Measurements from ENCODE around the gene SMIM27.
"Not testable (repeated sequence)": the region's sequence is repeated elsewhere in the genome, so short reads cannot be mapped to it uniquely, and the experiment has no call there.

Gene SMIM27

DNA sequence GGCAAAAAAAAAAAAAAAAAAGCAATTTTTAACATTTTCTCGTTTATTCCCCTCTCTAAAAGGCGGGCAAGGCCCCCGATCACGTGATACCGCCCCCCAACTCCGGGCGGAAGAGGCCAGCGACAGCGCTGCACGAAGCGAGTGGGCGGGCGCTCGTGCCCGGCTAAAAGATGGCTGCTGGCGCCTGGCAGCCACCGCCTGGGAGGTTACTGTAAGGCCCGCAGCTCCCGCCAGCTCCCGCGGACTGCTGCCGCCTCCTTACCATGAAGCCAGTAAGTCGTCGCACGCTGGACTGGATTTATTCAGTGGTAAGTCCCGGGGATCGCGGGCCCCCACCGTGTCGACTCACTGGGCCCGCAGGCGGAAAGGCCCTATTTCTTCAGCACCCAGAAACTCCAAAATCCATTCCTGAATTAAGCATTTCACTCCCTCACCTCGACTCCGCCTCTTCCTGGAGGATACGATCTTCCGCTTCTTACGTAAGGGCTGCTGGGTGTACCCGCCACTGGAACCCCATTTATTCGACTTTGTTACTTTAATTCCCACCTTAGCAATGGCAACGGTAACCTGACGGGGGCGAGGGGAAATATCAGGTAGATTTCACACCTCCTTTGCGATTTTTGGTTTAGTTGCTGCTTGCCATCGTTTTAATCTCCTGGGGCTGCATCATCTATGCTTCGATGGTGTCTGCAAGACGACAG is at the start of gene SMIM27, which contains the start of gene TOPORS:
TSS of gene SMIM27 (plus strand) at position 156 of the 701 bp plus-strand sequence. CDS start at position 264, 108 bp downstream.
TSS of gene TOPORS (minus strand) at position 415 of the 701 bp plus-strand sequence. CDS start at position 265, 150 bp downstream.
- DNase-seq (ENCODE audit: low read depth in 4 of 4, low spot score in 1 of 4) = peak; percentile 80 to 84 (median 82)

- DNase-seq (ENCODE audit: low read depth in 4 of 4, low spot score in 1 of 4) = no peak
These were observed 49.7 kb upstream of the SMIM27 start for GRCh38 chr9:32502464-32502863.

- DNase-seq (ENCODE audit: low read depth in 4 of 4, low spot score in 1 of 4) = no peak
These were observed 49.1 kb upstream of the SMIM27 start for GRCh38 chr9:32503008-32503407.

DNA sequence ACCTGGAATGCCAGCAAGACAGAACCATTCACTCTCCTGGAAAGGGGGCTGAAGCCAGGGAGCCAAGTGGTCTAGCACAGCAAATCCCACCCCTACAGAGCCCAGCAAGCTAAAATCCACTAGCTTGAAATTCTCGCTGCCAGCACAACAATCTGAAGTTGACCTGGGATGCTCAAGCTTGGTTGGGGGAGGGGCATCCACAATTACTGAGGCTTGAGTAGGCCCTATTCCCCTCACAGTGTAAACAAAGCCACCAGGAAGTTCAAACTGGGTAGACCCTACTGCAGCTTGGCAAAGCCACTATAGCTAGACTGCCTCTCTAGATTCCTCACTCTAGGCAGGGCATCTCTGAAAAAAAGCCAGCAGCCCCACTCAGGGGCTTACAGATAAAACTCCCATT is 43.4 kb upstream of the SMIM27 start:
- no peak for DNase-seq (ENCODE audit: low read depth in 4 of 4, low spot score in 1 of 4)

GRCh38 chr9:32516241-32516640 is 35.9 kb upstream of the SMIM27 start:
- no peak for DNase-seq (ENCODE audit: low read depth in 4 of 4, low spot score in 1 of 4)

GRCh38 chr9:32518276-32518675 is 33.9 kb upstream of the SMIM27 start:
- no peak for DNase-seq (ENCODE audit: low read depth in 4 of 4, low spot score in 1 of 4)

DNA sequence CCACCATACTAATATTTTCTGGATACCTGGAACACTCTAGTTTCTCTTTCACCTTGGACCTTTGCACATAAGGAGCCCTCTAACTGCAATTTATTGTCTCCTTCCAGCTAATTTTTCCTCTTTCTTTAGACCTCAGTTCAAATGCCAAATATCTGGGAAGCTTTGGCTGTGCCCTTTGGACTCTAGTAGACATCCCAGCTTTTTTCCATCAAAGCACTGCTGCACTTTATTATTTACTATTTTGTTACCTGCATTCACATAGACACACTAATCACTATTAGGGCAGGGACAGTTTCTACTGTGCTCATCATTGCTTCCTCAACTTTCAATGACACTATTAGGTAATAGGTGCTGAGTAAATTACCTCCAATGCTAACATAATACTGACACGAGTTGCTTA is 28.2 kb upstream of the SMIM27 start:
- no peak for DNase-seq (ENCODE audit: low read depth in 4 of 4, low spot score in 1 of 4)

DNA sequence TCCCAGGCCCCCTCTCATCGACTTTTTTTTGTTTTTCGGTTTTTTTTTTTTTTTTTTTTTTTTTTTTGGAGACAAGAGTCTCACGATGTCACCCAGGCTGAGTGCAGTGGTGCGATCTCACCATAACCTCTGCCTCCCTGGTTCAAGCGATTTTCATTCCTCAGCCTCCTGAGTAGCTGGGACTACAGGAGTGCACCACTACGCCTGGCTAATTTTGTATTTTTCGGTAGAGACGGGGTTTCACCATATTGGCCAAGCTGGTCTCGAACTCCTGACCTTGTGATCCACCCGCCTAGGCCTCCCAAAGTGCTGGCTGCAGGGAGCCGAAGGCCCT is 27.6 kb upstream of the SMIM27 start:
- not testable (repeated sequence) for DNase-seq (ENCODE audit: low read depth in 4 of 4, low spot score in 1 of 4)

- no peak for DNase-seq (ENCODE audit: low read depth in 4 of 4, low spot score in 1 of 4)
These were observed 27.0 kb upstream of the SMIM27 start for GRCh38 chr9:32524892-32525708.

DNA sequence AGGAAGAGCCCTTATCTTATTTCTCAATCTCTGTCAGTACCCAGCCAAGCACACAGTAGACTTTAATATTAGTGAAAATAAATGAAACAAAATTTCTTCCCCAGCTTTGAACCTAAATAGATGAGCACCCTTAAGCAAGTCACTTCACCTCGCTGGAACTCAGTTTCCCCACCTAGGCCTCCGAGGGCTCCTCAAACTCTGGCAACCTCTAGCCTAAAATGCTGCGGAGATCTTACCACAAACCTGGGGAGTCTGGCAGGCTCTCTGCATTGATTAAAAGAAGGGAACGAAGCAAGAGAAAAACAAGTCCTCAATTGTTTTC is 26.5 kb upstream of the SMIM27 start:
- no peak for DNase-seq (ENCODE audit: low read depth in 4 of 4, low spot score in 1 of 4)

DNA sequence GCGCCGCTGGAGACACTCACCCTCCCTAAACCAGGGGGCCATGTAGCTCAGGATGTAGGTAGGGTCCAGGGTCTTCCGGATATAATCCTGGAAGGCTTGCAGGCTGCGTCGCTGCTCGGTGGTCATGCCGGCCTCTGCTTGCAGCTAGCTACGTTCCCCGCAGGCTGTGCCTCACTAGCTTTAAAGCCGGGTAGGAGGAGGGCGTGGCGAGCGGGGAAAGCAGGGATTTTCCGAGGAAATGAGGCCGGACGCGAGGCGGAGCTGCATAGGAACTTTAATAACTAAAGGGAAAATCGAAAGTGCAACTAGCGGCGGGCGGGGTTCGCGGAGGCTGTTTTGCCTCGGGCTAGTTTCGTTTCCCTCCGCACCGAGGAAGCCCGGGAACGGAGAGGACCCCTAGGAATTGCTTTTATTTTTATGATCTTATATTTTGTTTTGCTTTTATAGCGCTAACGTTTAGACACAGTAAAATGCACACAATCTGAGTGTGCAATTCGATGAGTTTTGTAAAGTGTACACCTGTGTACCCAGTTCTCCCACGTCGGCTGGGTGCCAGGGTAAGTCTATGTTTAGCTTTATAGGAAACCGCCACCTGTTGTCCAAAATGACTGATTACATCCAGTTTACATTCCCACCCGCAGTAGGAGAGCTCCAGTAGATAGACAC is 26.0 kb upstream of the SMIM27 start, which contains the start of gene RIGI:
TSS of gene RIGI (minus strand) at position 156 of the 666 bp plus-strand sequence. CDS start at position 126, 30 bp downstream.
- peak; percentile 33 to 67 (median 56) for DNase-seq (ENCODE audit: low read depth in 4 of 4, low spot score in 1 of 4)

- DNase-seq (ENCODE audit: low read depth in 4 of 4, low spot score in 1 of 4) = no peak
These were observed 25.4 kb upstream of the SMIM27 start for GRCh38 chr9:32526707-32527048.

DNA sequence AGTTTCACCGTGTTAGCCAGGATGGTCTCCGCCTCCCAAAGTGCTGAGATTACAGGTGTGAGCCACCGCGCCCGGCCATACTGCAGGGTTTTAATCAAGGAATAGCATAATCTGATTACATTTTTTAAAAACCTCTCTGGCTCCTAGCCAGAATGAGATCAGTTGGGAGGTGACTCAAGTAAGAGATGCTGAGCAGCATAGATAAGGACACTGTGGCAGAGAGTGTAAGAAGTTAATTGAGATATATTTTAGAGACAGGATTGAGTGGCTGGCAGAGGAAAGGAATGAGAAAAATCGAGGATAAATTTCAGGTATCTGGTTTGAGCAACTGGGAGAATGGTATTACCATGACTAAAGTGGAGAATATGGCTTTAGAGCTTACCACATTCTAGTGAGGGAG is 18.8 kb upstream of the SMIM27 start:
- no peak for DNase-seq (ENCODE audit: low read depth in 4 of 4, low spot score in 1 of 4)

DNA sequence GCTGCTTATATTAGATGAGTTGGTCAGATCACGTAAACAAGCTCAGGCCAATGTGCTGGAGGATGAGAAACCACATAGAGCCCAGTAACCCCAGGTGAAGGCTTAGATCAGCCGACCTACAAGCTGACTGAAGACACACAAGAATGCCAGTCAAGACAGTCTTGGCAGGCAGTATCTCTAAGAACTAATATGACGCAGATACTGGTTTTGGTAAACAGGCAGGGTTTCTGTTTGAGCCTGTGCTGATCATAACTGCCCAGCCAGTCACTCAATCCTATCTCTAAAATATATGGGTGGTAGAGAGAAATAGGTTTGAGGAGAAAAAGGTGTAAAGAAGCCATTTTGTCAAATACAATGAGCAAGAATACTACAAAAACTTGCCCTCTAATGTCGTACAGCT is 18.3 kb upstream of the SMIM27 start:
- DNase-seq (ENCODE audit: low read depth in 4 of 4, low spot score in 1 of 4) = no peak

- no peak for DNase-seq (ENCODE audit: low read depth in 4 of 4, low spot score in 1 of 4)
These were observed 9.1 kb upstream of the SMIM27 start for GRCh38 chr9:32543047-32543446.

GRCh38 chr9:32545884-32546283 is 6.2 kb upstream of the SMIM27 start:
- DNase-seq (ENCODE audit: low read depth in 4 of 4, low spot score in 1 of 4) = no peak

- not testable (repeated sequence) for DNase-seq (ENCODE audit: low read depth in 4 of 4, low spot score in 1 of 4)
These were observed 3.9 kb upstream of the SMIM27 start for GRCh38 chr9:32548213-32548612.

GRCh38 chr9:32550150-32550561 is 2.0 kb upstream of the SMIM27 start:
- no peak for DNase-seq (ENCODE audit: low read depth in 4 of 4, low spot score in 1 of 4)

DNA sequence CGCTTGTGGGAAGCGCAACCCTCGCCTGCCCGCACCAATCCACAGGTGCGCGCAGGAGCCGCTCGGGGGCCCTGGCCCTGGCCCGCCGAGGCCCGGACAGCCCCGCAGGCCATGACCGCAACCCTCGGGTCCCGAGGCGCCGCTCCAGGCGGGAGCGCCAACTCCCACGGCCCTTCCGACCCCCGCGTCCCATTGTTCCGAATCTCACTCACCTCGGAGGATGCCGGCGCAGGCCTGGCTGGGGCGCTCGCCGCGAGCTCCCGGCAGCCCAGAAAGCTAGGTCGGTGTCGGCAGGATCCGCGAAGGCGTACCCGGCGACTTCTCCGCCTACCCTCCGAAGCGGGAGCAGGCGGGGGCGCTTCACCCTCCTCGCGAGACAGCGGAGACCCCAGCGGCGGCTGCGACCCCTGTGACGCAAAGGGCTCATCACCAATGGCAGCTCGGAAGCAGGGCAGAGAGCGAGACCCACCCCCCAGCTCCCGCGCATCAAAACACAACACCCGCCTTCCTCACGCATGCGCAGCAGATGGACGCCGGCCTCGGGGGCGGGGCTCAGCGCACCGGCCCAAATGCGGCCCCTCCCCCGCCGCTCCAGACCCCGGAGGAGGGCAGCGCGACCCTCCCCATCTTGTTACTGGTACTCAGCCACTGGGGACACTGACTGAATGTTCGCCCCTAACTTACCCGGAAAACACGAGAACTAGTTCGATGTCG is 1.4 kb upstream of the SMIM27 start:
- peak; percentile 63 to 88 (median 77) for DNase-seq (ENCODE audit: low read depth in 4 of 4, low spot score in 1 of 4)

DNA sequence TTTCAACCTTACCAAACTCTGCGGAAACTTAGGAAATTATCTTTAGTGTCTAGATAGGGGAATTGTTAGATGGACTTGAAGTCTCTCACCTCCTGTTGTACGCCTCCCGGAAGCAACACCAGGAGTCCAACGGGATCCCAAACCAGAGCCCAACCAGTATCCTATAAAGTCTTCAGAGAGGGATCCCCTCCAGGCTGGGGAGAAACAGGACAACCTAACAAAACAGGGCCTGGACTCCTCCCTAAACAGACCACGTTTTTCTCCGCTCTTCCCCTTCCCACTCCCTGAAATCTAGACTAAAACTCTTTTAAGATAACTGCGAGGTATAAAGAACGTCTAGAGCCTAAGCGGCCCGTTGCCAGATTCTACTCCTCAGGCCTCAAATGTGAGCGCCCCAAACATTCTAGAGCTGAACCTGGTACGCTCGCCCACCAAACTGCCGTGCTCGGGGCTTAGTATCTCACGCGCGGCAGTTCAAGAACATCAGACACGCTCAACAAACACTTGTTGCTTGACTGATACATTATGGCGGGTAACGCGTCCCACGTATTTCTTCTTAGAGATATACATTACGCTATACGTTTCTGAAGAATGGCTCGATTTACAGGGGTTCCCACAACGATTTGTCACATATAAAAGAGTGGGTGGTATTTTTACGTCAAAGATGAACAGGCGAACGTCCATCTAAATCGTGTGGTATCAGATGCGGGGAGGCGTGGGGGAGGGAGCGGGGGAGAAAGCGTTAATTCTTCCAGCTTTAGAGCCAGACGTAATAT is 663 bp upstream of the SMIM27 start:
- peak; percentile 14 to 37 (median 26) for DNase-seq (ENCODE audit: low read depth in 4 of 4, low spot score in 1 of 4)

- DNase-seq (ENCODE audit: low read depth in 4 of 4, low spot score in 1 of 4) = no peak
These were observed 2.0 kb downstream of the SMIM27 start for GRCh38 chr9:32554107-32554506.

Data from stimulated activated CD4-positive, alpha-beta T cell treated with anti-CD3 and anti-CD28 coated beads, Interleukin-1b, Interleukin-23, amount 100 ng/mL, for 24 hours (primary cell).